ENCODE data around the gene SIAH2. TPM values are rescaled to one million over a fixed set of nuclear protein-coding genes. Genes with fewer than 3 reads are reported as not detected.

Gene SIAH2
- total and polyA plus RNA-seq, 2 experiments from 2014 or later = 39.6 to 49.7 TPM

- TF ChIP-seq CTCF (IDR thresholded peaks at IDR 0.05; ENCODE audit: low read depth, low read length) = no peak
- no peak overlapping the region for H3K27ac ChIP-seq
Measured at GRCh38 chr3:150748684-150749047, 14.3 kb downstream of the SIAH2 start.

GRCh38 chr3:150747886-150748683 lies 14.9 kb downstream of the SIAH2 start:
- Histone ChIP-seq H3K4me1 (ENCODE audit: low read depth) (peaks cover 7% of the 10 kb centered on the region), H3K27ac (no peak overlapping the region), H3K4me3 (no peak overlapping the region), H3K36me3 (no peaks in the 10 kb centered on the region), H3K27me3 (no peaks in the 10 kb centered on the region), H3K9me3 (ENCODE audit: low read depth) (no peaks in the 10 kb centered on the region)
- no peak for DNase-seq (ENCODE audit: low read depth in 1 of 2, low spot score in 1 of 2)
- no peak for TF ChIP-seq CTCF (IDR thresholded peaks at IDR 0.05; ENCODE audit: low read depth, low read length)

More at GRCh38 chr3:150748684-150749047, 14.3 kb downstream of the SIAH2 start:
- Histone ChIP-seq H3K4me3 (no peak overlapping the region), H3K4me1 (ENCODE audit: low read depth) (peaks cover 7% of the 10 kb centered on the region), H3K27me3 (no peaks in the 10 kb centered on the region), H3K9me3 (ENCODE audit: low read depth) (no peaks in the 10 kb centered on the region), H3K36me3 (no peaks in the 10 kb centered on the region)
- DNase-seq (ENCODE audit: low read depth in 1 of 2, low spot score in 1 of 2) = no peak

- no peak for DNase-seq (ENCODE audit: low read depth in 1 of 2, low spot score in 1 of 2)
- Histone ChIP-seq H3K4me1 (ENCODE audit: low read depth) (peaks cover 7% of the 10 kb centered on the region), H3K27me3 (no peaks in the 10 kb centered on the region), H3K9me3 (ENCODE audit: low read depth) (no peaks in the 10 kb centered on the region), H3K36me3 (no peaks in the 10 kb centered on the region), H3K27ac (peak overlapping the region; percentile 32), H3K4me3 (no peak overlapping the region)
- no peak for TF ChIP-seq CTCF (IDR thresholded peaks at IDR 0.05; ENCODE audit: low read depth, low read length)
Measured at GRCh38 chr3:150746791-150747590, 16.0 kb downstream of the SIAH2 start.

- Histone ChIP-seq H3K9me3 (ENCODE audit: low read depth) (no peaks in the 10 kb centered on the region), H3K27ac (no peak overlapping the region), H3K36me3 (no peaks in the 10 kb centered on the region), H3K4me3 (no peak overlapping the region), H3K27me3 (no peaks in the 10 kb centered on the region), H3K4me1 (ENCODE audit: low read depth) (no peaks in the 10 kb centered on the region)
- DNase-seq (ENCODE audit: low read depth in 1 of 2, low spot score in 1 of 2) = no peak
- no peak for TF ChIP-seq CTCF (IDR thresholded peaks at IDR 0.05; ENCODE audit: low read depth, low read length)
Measured at GRCh38 chr3:150745832-150746231, 17.1 kb downstream of the SIAH2 start.

- no peaks in the 10 kb centered on the region for H3K36me3 ChIP-seq
- DNase-seq (ENCODE audit: low read depth in 1 of 2, low spot score in 1 of 2) = no peak
- H3K9me3 ChIP-seq (ENCODE audit: low read depth) = no peaks in the 10 kb centered on the region
- H3K4me1 ChIP-seq (ENCODE audit: low read depth) = no peaks in the 10 kb centered on the region
- no peak for TF ChIP-seq CTCF (IDR thresholded peaks at IDR 0.05; ENCODE audit: low read depth, low read length)
- no peaks in the 10 kb centered on the region for H3K27me3 ChIP-seq
- H3K27ac ChIP-seq = peak overlapping the region; percentile 10
- no peak overlapping the region for H3K4me3 ChIP-seq
Measured at GRCh38 chr3:150744919-150745211, 18.1 kb downstream of the SIAH2 start.

Measured in cardiac muscle cell (in vitro differentiated cells and primary cell).